Measurements from ENCODE around the gene DMD.
"Not testable (repeated sequence)": the region's sequence is repeated elsewhere in the genome, so short reads cannot be mapped to it uniquely, and the experiment has no call there.

The DMD gene

DNA sequence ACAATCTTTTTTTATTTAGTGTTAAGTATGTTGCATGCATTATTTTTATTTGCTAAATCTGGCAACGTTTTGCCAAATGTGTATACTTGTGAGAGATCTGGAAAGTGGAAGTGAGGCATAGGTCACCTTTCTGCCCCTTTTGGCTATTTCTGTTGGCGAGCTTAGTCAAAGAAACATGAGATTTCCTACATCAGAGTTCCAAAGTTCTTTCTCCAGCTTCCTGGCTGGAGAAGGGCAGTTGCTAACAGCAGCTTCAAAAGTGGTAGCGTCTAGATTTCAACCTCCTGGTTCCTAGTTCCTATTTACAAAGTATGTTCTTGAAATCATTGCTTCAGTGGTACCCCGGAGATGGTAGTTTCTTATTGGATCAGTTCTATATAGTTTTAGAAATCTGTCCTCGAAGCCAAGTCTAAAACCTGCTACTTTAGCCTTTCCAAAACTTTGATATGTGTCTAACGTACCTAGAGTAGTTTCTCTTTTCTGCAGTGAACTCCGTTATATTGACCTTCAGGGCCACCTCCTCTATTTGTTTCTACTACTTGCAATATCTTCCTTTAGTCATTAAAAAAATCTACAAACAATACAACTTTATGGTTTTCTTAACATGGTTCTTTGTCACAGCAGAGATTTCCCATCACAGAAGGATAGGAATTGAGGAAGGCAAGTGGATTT lies 1683.8 kb downstream of the DMD start:
- no peak for DNase-seq (ENCODE audit: low read depth, low spot score)

DNA sequence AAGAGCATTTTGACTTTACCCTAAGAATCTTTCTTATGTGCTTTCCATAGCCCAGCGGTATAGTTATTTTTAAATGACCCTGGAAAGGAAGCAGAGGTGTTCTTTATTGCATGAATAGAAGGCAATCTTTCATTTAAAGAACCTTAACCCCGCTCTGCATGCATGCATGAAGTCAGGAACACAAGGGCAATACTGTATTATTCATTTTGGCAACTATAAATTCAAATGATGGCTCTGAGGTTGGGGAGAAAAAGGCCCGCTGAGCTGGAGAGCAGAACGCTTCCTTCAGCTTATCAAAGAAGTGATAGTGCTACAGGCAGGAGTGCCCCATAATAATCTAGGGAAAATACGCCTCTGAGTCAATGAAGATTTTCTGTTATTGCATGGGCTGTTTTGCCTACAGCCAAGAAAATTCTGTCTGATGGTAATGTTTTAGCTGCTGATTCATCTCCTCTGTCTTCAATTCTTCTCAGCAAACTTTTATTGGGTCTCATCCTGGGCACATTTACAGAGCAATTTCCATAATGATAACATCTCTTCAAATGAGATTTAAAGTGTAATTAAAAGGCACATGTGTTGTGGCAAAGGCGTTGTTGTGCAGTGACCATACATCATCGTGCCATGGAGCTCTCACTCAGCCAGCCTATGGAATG lies 1687.3 kb downstream of the DMD start:
- DNase-seq (ENCODE audit: low read depth, low spot score), result no peak

DNA sequence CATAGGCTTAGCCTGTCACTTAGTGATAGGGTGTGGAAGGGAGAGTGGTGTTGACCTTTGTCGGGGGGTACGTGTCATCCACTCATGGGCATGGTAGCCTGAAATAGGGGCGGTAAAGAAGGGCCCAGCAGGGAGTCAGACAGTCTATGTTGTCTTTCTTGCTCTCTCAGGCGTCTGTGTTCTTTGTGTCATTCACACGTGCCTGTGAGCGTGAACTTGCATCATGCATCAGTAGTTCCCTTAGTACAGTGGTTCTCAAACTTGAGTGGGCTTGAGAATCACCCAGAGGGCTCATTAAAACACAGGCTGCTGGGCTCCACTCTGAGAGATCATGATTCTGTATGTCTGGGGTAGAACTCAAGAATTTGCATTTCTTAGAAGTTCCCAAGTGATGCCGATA lies 1688.6 kb downstream of the DMD start:
- no peak for DNase-seq (ENCODE audit: low read depth, low spot score)

DNA sequence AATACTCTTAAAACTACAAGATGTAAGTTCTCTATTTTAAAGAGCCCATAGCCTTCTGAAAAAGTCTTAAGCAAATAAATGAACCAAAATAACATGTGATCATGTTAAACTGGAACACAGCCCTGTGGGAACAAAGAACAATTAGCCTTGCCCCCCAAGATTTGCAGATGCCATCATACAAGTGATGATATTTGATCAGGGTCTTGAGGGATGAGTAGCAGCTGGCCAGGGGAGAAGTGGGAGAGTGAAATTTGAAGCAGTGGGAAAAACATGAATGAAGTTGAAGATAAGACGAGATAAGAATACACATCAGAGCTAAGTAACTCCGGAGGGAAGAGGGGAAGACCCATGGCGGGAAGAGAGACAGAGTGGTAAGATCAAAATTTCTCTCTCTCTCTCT lies 1689.4 kb downstream of the DMD start:
- DNase-seq (ENCODE audit: low read depth, low spot score), result no peak

DNA sequence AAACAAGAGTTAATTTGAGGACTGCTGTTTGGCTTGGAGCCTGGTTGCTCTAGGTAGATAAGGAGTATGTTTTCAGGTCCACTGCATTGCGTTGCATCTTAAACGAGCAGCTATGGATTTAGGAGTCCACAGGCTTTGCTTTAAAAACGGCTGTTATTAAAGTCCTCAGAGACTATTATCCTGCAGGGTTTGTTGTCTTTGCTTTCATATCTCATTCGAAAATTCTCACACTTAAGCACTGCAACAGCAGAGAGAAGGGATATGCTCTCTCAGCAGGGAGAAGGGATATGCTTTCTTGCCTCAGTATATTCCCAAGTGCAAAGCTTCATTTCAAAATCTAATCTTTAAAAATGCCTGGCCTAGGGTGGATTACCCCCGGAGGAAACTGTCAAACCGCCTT lies 1694.8 kb downstream of the DMD start:
- no peak for DNase-seq (ENCODE audit: low read depth, low spot score)

DNA sequence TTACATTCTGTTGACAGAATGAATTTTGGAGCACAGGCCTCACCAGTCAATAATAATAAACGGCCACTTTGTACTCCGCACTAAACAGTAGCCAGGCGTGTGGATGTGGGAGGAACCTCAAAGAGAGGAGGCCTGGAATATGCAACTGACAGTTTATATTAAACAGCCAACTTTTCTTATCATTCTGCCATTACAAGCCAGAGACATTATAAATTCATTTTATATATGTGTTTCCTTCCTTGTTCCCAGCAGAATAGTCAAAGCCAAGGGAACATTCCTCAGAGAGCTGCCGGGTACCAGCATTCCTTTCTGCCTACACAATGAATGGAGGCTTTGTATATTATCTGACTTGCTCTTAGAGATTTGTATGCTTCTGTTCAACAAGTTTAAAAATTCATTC lies 1703.0 kb downstream of the DMD start:
- DNase-seq (ENCODE audit: low read depth, low spot score), result peak; percentile 74

DNA sequence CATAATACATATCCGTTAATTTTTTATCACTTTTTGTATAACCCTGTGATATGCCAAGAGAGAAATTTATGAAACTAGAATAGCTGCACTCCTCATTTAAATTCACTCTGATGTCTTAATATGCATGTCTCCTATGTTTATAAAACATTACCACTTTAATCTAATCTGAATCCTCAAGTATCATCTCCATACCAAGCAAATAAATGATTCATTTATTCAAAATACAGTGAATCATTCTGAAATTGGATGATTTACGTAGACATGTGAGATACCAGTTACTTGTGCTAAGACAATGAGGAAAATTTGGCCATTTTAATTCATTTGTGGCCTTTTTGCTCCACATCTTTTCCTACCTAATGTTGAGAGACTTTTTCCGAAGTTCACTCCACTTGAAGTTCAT lies 1704.4 kb downstream of the DMD start:
- no peak for DNase-seq (ENCODE audit: low read depth, low spot score)

DNA sequence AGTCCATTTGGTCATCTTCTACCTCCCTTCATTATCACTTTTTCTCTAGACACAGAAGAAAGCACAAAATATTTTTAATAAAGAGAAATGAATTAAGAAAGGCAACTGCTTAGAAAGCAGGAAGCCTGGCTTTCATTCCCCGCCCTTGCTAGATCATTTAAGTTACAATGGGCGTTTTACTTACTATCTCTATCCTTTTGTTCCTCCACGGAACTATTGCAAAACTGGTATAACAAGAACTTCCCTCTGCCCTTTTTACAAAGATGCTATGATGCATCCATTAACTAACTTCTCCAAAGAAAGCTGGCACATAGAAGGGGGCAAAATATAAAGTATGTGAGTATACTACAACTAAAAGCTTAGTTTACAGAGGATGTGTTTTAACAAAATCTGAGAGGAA lies 1705.0 kb downstream of the DMD start:
- DNase-seq (ENCODE audit: low read depth, low spot score), result no peak

DNA sequence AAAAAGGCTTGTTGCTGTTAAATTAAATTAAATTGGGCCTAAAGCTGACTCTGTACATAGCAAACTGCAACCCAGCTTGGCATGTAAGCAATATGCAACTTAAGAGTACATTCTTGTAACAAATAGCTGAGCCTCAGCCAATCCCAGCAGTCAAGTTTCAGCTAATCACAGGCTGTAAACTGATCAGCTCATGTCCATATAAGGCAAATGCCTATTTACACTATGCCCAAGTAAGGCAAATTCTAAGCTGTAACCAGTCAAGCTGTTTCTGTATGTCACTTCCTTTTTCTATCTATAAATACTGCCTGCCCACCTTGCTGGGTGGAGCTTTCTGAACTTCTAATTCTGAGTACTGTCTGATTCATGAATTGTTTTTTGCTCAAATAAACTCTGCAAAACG lies 1710.4 kb downstream of the DMD start:
- peak; percentile 56 for DNase-seq (ENCODE audit: low read depth, low spot score)

DNA sequence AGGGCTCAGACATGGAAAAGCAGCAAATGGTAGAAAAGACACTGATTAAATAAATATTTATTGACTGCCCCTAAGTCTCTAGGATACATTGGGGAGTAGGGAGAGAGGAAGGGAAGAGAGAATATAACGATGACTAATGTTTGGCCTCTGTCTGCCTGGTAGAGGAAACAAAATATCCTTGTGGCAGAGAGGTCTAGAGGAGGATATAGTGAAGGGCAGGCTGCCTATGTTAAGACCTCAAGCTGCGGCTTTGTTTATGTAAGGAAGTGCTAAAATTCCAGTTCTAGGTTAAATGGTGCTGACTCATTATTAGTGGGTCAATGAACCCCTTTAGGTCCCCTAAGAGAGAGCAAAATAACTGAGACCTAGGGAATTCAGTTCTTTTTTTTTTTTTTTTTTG lies 1712.2 kb downstream of the DMD start:
- peak; percentile 15 for DNase-seq (ENCODE audit: low read depth, low spot score)

DNA sequence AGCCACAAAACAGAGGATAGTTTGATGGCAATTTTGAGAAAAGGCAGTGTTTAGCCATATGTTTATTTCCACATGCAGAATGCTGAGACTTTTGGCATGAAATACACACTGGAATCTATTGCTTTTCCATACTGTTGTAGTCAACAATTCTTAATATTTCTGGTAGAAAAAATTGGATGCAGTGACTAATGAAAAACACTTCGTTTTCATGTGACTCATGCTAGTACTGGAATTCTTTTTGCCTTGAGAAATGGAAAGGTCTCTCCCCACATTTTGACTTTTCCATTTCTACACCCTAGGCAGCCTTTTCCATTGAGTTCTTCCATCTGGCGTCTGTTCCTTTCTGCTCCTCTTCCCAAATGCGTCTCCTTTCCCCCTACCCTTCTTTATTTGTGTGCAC lies 1714.3 kb downstream of the DMD start:
- DNase-seq (ENCODE audit: low read depth, low spot score), result peak; percentile 21

DNA sequence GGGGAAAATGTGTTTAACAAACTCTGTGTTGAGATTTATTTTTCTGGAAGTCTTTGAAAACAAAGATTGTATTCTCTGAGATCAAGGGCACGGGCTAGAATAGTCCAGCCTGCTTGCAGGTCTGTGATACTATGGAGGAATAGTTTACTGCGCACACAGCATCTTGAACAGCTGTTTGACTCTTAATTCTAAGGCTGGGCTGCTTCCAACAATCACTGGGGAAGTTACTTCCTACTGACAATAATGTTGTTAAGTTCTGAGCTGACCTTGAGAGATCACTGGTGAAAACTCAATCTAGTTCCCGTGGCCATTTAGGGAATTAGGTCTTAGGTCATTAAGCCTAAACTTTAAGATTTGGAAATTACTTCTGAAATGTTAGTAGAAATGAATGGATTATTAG lies 1723.4 kb downstream of the DMD start:
- no peak for DNase-seq (ENCODE audit: low read depth, low spot score)

DNA sequence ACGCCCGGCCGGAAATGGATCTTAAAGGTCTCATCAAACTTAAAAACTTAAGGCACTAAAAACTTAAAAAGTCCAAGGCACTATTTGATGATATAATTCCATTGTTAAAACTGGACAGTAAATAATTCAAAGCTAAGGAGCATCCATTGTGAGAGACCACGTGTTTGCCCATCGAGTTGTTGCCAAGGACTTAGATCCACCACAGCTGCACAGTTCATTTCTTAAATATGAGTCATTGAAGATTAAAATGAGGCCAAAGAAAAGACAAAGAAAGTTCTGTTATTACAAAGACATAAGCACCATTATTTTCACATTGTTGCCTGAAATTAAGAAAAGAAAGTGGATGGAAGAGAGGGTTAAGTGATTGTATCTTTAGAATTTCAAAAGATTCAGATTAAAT lies 1728.0 kb downstream of the DMD start:
- peak; percentile 52 for DNase-seq (ENCODE audit: low read depth, low spot score)

DNA sequence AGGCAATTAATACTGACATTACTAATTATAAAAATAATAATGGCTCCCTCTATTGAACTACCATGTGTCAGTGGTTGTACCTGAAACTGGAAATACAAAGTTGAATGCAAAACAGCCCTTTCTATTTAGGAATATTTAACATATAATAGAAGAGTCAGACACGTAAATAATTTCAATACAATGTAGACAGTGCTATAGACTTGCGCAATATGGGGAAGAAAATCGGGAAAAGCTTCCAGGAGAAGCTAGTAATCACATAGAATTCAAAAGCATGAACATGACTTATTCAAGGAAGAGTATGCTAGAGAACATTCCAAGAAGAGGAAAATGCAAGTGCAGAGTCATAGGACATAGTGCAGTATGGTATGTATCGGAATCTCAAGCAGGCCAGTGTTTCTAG lies 1730.7 kb downstream of the DMD start:
- DNase-seq (ENCODE audit: low read depth, low spot score), result no peak

DNA sequence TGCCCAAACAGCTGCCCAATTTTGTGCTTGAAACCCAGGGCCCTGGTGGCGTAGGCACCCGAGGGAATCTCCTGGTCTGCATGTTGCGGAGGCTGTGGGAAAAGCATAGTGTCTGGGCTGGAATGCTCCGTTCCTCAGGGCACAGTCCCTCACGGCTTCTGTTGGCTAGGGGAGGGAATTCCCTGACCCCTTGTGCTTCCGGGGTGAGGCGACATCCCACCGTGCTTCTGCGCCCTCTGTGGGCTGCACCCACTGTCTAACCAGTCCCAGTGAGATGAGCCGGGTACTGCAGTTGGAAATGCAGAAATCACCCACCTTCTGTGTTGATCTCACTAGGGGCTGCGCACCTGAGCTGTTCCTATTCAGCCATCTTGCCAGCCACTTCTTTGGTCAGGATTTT lies 1740.1 kb downstream of the DMD start:
- no peak for DNase-seq (ENCODE audit: low read depth, low spot score)

DNA sequence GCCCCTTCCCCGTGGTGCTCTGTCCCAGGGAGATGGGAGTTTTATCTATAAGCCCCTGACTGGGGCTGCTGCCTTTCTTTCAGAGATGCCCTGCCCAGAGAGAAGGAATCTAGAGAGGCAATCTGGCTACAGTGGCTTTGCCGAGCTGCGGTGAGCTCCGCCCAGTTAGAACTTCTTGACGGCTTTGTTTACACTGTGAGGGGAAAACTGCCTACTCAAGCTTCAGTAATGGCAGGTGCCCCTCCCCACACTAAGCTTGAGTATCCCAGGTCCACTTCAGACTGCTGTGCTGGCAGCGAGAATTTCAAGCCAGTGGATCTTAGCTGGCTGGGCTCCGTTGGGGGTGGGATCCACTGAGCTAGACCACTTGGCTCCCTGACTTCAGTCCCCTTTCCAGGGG lies 1740.6 kb downstream of the DMD start:
- not testable (repeated sequence) for DNase-seq (ENCODE audit: low read depth, low spot score)

DNA sequence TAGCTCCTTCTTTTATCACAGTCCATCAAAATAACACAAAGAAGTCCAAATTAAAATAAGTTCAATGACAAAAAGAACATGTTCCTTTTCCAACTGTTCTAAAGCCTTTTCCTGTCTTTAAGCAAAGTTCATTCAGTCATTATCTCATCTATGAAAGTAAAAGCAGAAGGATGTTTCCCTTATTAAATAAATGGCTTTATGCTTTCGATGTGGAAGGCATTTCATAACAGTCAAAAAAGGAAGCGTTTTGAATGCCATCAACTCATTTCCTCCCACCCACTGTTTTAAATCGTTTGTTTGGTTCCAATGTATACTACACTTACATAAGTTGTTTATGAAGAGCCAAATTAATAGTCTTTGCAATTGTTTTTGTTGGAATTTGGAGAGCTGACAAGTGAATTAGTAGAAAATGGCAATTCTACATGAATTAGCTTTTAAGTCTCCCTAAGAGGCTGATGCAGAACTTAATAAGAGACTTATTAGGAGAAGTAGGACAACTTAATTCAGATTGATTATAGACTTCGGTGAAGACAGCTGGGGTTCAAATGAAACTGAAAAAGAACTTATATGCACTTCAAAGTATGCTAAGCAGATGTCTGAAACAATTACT lies 1746.9 kb downstream of the DMD start:
- no peak for DNase-seq (ENCODE audit: low read depth, low spot score)

DNA sequence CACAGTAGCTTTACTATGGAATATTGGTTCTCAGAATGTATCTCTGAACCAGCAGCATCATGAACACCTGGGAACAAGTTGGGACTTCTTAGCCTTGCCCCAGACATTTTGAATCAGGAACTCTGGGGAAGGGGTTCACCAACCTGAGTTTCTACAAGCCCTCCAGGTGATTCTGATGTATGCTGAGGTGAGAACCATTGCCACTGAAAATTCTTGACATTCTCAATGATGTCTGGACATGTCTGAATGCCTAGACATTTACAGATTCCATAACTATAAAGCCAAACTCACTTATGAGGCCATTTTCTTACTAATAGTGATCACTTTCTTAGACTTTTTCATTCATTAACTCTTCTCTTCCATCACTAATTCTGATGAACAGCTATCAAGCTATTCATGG lies 1750.1 kb downstream of the DMD start:
- DNase-seq (ENCODE audit: low read depth, low spot score), result no peak

DNA sequence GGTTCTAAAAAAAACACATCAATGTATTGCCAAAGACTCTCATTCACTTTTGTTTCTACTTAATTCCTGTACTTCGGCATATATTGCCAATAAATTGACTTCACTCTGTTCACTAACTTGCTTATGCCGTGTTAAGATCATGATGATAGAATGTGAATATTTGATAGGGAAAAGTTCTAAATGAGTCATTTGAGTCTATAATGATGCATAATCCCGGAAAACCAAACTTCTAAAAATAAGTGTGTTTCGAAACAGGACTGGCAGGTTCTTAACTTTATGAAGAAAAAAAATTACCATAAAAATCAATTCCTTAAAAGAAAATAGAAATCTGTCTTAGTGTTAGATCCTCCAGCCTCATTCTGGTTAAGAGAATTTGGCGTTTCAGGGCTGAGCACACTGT lies 1752.0 kb downstream of the DMD start:
- no peak for DNase-seq (ENCODE audit: low read depth, low spot score)

DNA sequence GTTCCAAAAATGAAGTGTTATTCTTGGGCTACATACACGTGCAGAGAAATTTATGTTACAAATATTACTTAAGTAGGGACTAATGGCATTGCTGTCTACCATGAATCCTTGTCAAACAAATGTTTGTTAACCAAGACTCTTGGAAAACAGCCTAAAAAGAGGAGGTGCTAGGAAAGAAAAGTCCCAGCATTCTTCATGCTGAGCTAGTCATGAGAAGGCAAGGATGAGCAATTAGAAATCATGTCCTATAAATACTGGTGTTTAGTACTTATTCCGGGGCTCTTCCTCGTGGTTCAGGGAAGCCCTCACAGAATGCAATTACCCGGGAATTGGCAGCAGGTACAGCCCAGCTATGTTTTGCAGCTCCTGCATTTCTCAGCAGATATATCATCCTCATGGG lies 1761.4 kb downstream of the DMD start:
- DNase-seq (ENCODE audit: low read depth, low spot score), result no peak

DNA sequence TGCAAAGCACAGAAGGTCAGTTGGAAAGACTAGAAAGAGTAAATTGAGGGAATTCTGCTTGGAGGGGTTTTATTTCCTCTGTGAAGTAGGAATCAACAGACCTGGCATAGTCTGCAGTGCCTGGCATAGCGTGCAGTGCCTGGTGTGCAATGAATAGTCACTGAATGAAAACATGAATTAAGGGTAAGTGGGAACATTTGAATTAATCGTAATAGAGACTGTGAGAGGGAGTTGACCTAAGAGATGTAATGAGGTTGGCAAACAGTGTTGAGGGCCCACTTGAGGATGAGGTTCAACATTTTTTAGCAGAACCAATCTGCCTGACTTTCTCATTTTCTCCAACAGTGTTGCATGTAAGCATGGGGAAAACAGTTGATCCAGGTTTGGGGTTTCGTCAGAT lies 1762.3 kb downstream of the DMD start:
- DNase-seq (ENCODE audit: low read depth, low spot score), result no peak

DNA sequence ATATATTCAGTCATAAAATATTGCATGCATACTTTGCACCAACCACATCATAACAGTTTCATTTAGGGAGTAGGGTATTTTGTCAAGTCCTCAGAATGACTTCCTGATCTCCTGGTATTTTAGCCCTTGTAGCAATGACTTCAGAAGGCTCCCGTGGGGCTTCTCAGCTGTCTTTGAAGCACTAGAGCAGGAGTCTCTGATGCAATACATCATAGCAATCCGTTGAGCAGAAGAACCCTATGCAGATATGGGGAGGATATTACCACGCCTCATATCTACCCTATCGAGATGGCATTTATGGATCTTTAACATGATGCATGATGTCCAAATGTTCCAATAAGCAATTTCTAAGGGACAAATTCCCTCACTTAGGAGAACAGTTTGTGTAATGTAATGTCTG lies 1765.8 kb downstream of the DMD start:
- no peak for DNase-seq (ENCODE audit: low read depth, low spot score)

DNA sequence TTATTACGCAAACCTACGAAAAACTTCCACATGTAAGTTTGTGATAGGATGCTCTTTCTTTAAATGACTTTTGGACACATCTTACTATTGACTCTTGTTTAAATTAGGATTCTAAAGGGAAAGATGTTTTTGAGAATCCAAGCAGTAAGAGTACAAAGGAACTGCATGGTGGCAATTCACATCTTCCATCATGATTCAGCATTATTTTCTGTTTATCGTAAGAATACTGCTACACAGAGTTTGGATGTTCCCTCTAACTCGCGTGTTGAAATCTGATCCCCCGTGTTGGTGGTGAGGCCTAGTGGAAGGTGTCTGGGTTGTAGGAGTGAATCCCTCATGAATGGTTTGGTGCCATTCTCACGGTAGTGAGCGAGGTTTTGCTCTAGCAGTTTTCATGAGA lies 1767.7 kb downstream of the DMD start:
- no peak for DNase-seq (ENCODE audit: low read depth, low spot score)
